NCI-H526 treated with DMSO at 0.1 percent for 48 hours (cell line): ENCODE results near the gene GPX7.

ENCODE experiments used
- DNase-seq: peaks from one replicate; lab custom pipeline; 2025; lab: John Stamatoyannopoulos, UW

The GPX7 gene

DNA sequence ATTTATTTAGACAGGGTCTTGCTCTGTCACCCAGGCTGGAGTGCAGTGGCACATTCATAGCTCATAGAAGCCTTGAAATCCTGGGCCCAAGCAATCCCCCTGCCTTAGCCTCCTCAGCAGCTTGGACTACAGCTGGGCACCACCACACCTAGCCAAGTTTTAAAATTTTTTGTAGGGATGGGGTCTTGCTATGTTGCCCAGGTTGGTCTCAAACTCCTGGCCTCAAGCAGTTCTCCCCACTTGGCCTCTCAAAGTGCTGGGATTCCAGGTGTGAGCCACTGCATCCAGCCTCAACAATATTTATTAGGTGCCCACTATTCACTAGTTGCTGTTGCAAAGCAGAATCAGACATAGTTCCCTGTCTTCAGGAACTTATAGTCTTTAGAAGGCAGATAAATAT, 14.1 kb upstream of the GPX7 start:
- no peak for DNase-seq

DNA sequence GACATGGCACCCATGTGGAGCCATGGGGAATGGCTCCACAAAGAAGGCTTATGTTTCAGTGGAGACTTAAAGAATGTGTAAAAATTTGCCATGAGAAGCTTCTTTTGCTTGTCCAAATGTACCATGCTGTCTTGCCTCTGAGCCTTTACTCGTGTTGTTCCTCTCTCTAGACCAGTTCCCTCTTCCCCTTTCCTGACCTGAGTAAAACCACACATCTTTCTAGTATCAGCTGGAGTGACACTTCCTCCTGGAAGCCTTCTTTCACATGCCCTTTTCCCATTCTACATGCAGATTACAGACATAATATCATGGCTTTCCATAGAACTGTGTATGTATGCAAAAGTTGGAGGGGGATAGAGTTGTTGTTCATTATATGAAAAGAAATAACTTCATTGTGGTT, 13.6 kb upstream of the GPX7 start:
- DNase-seq: no peak

DNA sequence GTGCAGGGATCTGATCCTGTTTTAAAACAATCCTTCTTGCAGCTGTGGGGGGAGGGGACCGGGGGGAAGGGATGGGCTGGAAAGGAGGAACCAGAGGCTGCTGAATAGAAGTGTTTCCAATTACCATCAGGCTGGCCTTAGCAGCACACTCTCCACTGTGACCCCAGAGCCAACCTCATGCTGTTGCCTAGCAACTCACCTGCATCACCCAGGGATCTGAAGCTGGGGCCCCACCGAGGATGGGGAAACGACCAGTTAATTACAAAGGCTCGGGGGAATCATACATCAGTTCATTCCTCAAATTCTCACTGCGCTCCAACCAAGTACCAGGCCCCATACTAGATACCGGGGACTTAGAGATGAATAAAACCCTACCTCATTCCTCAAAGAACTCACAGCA, 11.9 kb upstream of the GPX7 start:
- DNase-seq: no peak

DNA sequence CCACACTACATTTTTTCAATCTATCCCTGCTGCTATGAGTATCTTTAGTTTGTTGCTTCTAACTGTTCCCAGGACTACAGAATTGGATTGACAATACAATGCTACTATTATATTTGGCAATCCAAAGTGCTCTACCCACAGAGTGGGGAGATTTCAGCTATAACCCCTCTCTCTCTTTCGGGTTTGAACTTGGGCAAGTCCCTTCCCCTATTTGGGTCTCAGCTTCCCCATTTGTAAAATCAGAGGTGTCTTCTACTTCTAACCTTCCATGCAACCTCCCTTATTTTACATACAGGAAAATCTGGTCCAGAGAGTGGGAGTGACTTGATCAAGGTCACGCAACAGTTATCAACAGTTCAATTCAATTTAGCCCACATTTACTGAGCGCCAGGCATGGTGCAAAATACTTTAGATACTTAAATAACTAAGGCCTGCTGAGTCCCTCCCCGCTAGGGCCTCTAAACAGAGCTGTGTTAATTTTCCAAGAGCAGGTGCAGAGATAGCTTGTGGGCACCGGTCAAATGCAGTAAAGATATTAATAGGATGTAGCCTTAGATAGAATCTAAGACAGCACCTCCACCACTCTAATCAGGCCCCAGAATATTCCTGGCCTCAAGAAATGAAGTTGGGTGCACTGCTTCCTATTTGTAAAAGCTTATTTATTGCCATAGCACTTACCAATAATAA, 9.4 kb upstream of the GPX7 start:
- no peak for DNase-seq

DNA sequence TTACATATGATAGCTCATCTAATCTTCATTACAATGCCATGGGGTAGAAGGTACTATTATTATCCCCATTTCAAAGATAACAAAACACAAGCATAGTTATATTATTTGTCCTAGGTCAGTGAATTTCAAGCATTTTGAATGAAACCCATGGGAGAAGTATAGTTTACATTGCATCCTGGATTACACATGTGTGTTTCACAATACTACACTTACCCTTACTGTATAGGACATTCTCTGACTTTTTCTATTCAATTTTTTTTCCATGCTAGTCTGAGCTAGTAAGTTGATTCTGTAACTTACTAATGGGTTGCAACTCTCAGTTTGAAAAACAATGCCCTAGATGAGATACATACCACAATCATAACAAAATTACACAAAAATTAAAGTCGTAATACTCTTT, 8.7 kb upstream of the GPX7 start:
- DNase-seq: no peak

DNA sequence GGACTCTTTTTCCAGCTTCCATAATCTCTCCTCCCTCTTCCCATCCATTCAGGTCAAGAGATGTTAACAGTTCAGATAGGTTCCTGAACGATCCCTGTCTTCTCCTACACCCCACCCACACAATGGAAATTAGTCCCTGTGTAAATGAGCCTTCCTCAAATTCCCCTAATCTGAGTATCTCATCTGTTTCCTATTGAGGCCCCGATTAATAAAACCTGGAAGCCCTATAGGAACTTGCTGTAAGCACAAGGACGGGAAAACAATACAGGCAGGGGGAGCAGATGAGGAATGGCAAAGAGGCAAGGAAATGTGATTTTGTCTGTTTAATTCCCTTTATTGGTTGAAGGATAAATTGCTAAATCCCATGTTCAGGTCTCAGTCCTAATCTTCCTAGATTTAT, 7.1 kb upstream of the GPX7 start:
- DNase-seq: no peak

DNA sequence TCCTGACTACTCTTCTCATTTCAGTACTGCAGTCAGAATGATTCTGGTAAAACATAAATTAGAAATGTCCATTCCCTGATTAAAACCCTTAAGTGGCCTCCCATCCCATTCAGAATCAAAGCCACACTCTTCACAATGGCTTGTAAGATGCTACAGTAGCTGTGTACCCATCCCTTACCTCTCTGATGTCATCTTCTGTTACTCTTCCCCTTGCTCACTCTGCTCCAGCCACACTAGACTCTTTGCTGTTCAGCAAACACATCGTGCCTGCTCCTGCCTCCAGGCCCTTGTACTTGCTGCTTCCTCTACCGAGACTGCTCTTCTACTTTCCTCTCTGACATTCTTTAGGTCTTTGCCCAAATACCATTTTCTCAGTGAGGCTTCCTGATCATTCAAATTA, 4.3 kb upstream of the GPX7 start:
- DNase-seq: no peak

DNA sequence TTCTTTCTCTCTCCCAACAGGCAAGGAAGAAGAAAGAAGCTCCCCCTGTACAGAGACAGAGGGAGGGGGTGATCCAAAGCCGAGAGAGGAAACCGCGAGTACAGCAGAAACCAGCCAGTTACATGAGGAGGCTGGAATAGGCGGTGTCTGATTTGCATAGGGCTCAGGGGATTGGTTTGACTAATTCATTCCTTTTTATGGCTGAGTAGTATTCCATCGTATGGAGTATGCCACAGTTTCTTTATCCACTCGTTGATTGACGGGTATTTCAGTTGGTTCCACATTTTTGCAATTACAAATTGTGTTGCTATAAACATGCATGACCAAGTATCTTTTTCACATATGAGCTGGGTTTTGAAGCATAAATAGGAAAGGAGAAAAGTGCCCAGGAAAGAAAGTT, 3.4 kb upstream of the GPX7 start:
- no peak for DNase-seq

DNA sequence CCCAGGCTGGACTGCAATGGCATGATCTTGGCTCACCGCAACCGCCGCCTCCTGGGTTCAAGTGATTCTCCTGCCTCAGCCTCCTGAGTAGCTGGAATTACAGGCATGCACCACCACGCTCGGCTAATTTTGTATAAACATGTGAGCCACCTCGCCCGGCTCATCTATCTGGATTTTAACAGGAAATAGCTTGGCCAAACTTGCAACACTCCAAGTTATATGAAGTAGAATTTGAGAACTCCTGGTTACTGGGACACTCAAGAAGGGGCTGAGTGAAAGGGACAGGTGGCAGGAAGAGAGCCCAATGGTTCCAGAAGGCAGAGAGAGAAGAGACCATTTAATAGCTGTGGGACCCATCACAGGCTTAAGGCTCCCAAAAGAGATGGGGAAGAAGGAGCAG, 2.9 kb upstream of the GPX7 start:
- no peak for DNase-seq

DNA sequence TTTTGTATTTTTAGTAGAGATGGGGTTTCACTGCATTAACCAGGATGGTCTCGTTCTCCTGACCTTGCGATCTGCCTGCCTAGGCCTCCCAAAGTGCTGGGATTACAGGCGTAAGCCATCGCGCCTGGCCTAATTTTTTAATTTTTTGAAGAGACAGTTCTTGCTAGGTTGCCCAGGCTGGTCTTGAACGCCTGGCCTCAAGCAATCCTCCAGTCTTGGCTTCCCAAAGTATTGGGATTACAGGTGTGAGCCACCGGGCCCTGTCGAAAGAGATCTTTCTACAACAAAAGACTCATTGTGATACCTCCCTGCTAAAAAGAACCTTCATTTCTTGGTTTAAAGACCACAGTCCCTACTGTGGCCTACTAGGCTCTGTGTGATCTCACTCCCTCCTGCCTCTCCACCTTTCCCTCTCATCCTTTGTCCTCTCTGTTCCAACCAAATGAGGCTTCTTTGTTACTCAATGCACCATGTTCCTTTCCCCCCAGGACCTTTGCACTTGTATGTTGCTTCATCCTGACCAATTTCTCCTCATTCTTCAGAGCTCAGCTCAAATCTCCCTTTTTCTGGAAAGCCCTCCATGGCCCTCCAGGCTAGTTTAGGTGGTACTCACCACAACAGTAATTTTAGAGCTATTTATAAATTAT, 1.5 kb upstream of the GPX7 start:
- no peak for DNase-seq

DNA sequence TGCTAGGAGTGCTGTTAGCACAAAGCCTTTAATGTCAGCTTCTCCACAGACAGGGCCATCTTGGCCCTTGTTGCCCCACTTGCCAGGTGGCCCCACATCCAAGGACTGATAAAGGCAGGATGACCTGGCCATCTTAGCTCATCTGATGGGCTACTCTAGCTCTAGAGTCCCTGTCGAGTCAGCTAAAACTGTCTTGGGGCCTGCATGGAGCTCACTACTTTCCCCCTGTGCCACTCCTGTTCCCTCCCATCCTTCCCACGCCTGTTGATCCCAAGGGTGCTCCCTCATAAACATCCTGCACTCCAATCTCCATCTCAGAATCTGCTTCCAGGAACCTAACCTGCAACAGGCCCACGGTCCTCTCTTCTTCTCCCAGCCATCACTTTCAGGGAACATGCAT, 652 bp upstream of the GPX7 start:
- DNase-seq: no peak

DNA sequence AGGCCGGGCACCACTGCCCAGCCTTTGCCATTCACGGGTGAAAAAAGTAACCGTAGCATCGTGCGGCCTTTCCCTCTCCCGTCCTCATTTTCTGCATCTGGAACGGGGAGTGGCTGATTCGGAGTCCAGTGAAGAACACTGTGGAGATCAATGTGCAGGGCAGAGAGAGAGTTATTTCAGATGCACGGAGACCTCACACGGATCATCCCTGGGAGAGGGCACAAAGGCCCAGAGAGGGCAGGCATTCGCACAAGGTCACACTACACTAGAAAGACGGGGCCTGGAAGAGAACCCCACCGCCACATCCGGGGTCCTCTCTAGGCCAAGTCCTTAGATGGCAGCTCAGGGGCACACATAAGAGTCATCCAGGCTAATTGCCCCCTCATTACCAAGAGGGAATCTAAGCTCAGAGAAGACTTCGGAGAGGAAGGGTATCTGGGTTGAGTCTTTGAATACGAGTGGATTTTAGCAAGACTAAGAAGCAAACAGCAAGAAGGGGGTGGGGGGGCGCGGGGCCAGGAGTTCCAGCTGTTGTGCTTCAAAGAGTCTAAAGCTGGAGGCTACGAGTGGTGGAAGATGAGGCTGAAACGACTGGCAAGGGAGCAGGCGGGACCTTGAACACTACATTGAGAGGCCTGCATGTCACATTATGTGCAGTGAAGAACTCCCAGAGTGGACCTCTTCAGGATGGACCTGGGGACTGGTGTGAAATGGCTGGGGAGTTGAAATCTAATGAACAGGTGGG, 857 bp downstream of the GPX7 start:
- DNase-seq: no peak

DNA sequence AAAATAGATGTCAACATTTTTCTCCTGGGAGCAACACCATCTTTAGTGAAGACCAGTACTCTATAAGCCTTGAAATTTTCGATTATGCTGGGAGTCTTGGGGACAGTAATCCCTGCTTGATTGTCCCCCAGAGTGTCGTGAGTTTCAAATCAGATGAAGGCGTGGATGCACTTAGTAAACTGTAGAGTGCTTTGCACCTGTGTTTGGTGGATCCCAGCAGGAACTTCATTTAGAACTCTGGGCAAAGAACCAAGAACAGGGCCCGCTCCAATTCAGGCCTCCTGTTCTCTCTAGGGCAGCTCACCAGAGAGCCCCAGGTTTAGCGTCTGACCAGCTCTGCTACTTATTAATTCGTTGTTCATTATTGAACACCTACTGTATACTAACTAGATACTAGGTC, 1.5 kb downstream of the GPX7 start:
- DNase-seq: no peak

DNA sequence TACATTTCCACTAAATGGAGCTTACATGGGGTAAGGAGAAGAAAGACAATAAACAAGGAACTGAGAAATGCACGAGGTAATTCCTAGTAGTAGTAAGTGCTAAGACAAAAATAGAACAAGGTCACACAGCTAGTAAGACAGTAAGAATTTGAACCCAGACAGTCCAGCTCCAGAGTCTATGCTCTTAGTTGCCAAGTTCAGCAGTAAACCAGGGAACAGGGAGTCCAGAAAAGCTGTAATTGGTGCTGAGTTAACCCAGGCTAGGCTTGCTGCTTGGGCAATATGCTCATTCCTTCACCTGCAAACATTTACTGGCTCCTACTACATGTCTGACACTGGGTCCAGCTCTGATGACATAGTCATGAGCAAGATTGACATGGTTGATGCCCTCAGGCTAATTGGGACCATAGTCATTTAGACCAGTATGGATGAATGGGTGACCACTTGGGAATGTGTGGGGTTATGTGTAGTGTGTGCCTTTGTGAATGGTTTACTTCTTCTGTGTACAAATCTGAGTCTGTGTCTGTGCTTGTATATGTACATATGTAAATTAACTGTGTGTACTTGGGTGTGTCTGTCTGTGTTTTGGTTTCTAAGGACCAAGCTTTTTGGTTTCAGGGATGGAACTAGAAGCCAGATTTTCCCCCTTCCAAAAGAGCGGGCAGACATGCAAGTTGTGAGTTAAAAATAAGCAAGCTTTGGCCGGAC, 2.0 kb downstream of the GPX7 start:
- peak; percentile 14 for DNase-seq

DNA sequence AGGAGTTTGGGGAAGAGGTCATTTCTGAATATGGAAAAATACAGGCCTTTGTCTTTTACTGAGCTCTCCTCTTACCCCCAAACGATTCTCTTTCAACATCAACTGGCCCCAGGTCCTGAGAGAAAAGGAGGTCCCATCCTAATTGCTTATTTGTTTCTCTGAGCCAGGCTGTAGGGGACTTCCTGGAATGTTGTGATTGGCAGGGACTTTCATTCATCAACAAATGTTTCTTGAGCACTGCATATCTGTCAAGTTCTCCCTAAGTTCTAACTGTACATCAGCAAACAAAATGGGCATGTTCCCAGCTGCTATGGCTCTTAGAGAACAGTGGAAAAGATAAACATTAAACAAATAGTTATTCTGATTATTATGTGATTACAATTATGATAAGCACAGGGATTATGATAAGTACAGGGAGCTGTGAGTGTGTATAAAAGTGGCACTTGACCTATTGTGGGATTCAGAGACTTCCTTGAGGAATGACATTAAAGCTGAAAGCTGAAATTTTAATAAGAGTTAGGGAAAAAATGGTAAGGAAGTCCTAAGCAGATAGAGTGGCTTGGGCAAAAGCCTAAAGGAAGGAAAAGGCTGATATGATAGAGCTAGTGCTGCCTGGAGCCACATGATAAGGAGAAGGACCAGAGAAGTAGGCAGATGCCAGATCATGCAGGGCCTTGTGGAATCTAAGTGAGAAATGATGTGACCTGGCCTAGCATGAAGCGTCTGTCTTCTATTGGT, 11.6 kb downstream of the GPX7 start:
- DNase-seq: no peak

DNA sequence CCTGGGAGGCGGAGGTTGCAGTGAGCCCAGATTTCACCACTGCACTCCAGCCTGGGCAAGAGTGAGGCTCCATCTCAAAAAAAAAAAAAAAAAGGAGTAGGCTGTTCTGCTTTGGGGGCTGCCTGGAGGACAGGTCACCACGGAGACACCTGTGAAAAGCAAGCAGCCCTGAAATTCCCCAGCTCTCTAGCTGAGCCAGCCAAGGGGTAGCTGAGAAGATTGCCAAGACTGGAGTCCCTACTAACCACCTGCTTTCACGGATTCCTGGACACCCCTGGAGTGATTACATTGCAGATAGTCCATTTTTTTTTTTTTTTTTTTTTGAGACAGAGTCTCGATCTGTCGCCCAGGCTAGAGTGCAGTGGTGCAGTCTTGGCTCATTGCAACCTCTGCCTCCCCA, 12.5 kb downstream of the GPX7 start:
- no peak for DNase-seq

DNA sequence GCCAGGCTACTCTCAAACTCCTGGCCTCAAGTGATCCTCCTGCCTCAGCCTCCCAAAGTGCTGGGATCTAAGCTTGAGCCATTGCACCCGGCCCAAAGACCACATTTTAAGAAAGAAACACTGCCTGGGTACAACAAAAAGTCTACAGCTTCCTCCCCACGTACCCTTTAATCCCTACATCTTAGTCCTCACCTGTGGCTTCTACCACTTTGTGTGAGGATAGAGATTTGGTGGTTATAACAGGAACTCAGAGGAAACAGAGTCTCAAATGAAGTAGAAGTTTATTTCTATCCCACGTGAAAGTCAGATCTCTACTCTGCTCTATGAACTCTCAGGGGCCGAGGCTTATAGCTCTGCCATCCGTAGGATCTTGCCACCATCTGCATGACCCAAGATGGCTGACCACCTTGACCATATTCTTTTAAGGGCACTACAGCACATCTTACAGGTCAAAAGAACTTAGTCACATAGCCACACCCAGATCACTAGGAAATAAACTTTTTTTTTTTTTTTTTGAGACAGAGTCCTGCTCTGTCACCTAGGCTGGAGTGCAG, 13.4 kb downstream of the GPX7 start:
- DNase-seq: no peak

DNA sequence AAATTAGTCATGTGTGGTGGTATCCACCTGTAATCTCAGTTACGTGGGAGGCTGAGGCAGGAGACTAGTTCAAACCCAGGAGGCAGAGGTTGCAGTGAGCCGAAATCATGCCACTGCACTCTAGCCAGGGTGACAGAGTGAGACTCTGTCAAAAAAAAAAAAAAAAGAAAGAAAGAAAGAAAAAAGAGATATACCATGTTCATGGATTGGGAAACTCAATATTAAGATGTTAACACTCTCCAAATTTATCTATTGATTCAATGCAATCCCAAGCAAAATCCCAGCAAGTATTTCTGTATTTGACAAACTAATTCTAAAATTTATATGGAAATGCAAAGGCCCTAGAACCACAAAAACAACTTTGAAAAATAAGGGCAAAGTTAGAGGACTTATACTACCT, 19.8 kb downstream of the GPX7 start:
- DNase-seq: no peak

DNA sequence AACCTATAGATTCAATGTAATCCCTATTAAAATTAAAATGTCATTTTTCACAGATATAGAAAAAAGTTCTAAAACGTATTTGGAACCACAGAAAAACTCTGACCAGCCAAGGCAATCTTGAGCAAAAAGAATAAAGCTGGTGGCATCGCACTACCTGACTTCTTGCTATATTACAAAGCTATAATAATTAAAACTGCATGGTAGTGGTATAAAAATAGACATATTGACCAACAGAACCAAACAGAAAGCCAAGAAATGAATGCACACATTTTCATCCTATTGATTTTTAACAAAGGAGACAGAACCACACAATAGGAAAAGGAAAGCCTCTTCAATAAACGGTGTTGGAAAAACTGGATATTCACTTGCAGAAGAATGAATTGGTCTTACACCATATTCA, 21.6 kb downstream of the GPX7 start:
- DNase-seq: no peak

DNA sequence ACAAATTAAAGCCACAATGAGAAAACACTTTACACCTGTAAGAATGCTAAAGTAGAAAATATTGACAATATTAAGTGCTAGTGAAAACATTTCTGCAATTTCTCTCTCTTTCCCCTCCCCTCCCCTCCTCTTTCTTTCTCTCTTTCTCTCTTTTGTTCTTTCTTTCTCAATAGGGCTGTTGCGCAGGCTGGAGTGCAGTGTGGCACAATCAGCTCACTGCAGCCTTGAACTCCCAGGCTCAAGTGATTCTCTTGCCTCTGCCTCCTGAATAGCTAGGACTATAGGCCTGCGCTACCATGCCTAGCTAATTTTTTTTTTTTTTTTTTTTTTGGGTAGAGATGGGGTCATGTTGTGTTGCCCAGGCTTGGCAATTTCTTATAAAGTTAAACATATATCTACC, 24.9 kb downstream of the GPX7 start:
- DNase-seq: no peak

DNA sequence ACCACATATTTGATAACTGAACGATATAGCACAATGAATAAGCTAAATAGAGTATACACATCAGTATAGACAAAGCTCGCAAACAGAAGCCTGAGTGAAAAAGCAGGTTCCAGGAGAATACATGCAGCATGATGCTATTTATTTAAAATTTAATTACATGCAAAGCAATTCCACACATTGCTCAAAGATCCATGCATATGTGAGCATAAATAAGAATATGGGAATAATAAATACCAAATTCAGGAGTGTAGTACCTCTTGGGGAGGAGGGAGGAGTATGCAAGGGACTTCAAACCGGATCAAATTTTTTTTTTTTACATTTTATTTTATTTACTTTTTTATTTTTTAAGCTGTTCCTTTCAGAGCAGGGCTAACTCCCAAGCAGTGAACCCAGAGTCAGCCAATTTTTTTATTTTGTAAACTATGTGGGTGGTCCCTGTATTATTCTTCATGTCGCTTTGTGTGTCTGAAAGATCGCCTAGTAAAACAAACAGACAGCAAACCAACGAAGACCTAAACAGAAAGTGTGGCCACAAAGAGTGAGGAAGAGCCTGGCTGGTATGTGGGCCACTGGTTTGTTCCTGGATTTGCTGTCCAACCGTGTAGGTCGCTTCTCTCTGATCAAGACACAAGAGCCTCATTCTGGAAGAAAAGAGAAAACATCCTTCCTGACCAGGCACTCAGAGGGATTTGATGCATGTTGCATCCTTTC, 26.6 kb downstream of the GPX7 start:
- peak; percentile 19 for DNase-seq
